NCI-H748 treated with DMSO at 0.1 percent for 48 hours (cell line): ENCODE measurements around the gene PIK3R6.

Experiments used
- DNase-seq: peaks from one replicate; lab custom pipeline; 2025; lab: John Stamatoyannopoulos, UW

PIK3R6 gene

GRCh38 chr17:8849311-8850041, 18.0 kb downstream of the PIK3R6 start:
- DNase-seq: no peak

GRCh38 chr17:8847891-8848290, 19.6 kb downstream of the PIK3R6 start:
- DNase-seq: no peak

GRCh38 chr17:8846768-8847211, 20.7 kb downstream of the PIK3R6 start:
- DNase-seq: no peak

GRCh38 chr17:8844229-8845218, 22.9 kb downstream of the PIK3R6 start:
- DNase-seq: no peak

- no peak for DNase-seq
These were observed 24.1 kb downstream of the PIK3R6 start for GRCh38 chr17:8843344-8843743.

- no peak for DNase-seq
These were observed 25.6 kb downstream of the PIK3R6 start for GRCh38 chr17:8841844-8842243.

GRCh38 chr17:8839410-8839935, 28.0 kb downstream of the PIK3R6 start:
- DNase-seq: no peak

- no peak for DNase-seq
These were observed 28.9 kb downstream of the PIK3R6 start for GRCh38 chr17:8838551-8839095.

GRCh38 chr17:8837563-8838075, 29.9 kb downstream of the PIK3R6 start:
- DNase-seq: no peak

- no peak for DNase-seq
These were observed 30.5 kb downstream of the PIK3R6 start for GRCh38 chr17:8836821-8837562.

GRCh38 chr17:8835631-8836364, 31.7 kb downstream of the PIK3R6 start:
- no peak for DNase-seq

GRCh38 chr17:8835106-8835505, 32.4 kb downstream of the PIK3R6 start:
- no peak for DNase-seq

- DNase-seq: no peak
These were observed 34.6 kb downstream of the PIK3R6 start for GRCh38 chr17:8832711-8833352.

GRCh38 chr17:8831234-8831849, 36.1 kb downstream of the PIK3R6 start:
- DNase-seq: no peak

- DNase-seq: no peak
These were observed 37.3 kb downstream of the PIK3R6 start for GRCh38 chr17:8830141-8830540.

GRCh38 chr17:8829036-8829941, 38.2 kb downstream of the PIK3R6 start:
- no peak for DNase-seq

- DNase-seq: no peak
These were observed 39.0 kb downstream of the PIK3R6 start for GRCh38 chr17:8828517-8828875.

- DNase-seq: no peak
These were observed 40.6 kb downstream of the PIK3R6 start for GRCh38 chr17:8826808-8827435.
